Measurements from ENCODE around the gene IRS2. TPM values are rescaled to one million over a fixed set of nuclear protein-coding genes. Genes with fewer than 3 reads are reported as not detected.

IRS2 gene
- total and polyA plus RNA-seq, 2 donors (not counting 3 experiments of a cell fraction or from before 2014, with no cell fraction given): 1.6 to 4.4 TPM

DNA sequence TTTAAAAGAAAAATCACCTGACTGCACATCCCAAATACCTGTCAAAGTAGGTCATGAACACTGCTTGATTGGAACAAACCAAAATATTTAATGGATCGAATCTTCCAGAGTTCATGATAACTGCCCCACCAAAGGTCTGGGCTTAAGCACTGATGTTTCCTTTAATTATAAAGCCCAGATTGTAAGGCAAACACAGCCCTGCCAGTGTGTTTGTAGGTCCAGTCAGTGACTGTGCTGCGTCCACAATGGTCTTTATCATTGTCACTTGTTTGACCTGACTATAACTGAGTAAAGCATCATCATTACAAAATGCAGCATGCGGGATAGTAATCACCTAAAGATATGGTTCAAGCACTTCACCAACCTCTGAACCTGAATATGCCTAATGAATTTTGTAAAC lies 63.3 kb downstream of the IRS2 start:
- FAIRE-seq (no peak), DNase-seq (ENCODE audit: low read depth, low spot score) (no peak)
- Histone ChIP-seq H3K9ac (replicated peaks; ENCODE audit: extremely low read depth, insufficient read depth, low read length) (no peak overlapping the region), H3K4me1 (ENCODE audit: control insufficient read depth, extremely low read depth, insufficient read depth, low read length) (no peaks in the 10 kb centered on the region), H2AFZ (ENCODE audit: low read depth, low read length) (no peak overlapping the region), H3K79me2 (ENCODE audit: control insufficient read depth, insufficient read depth, low read length) (no peaks in the 10 kb centered on the region), H3K9me1 (replicated peaks; ENCODE audit: control insufficient read depth, extremely low read depth, insufficient read depth, low read length) (no peaks in the 10 kb centered on the region), H3K4me3 (replicated peaks in 1 of 3; ENCODE audit: insufficient read depth in 1 of 3, low read depth in 1 of 3, low read length in 3 of 3) (no peak overlapping the region), H3K36me3 (ENCODE audit: control insufficient read depth in 2 of 2, extremely low read depth in 1 of 2, insufficient read depth in 2 of 2, low read length in 2 of 2) (no peaks in the 10 kb centered on the region), H3K4me2 (ENCODE audit: insufficient read depth, low read length) (no peak overlapping the region), H3K27me3 (ENCODE audit: control insufficient read depth in 2 of 2, insufficient read depth in 2 of 2, low read length in 2 of 2) (peaks cover 0 to 2% of the 10 kb centered on the region in 2 experiments), H3K27ac (ENCODE audit: insufficient read depth, low read depth, low read length) (no peak overlapping the region), H3K9me3 (replicated peaks; ENCODE audit: control insufficient read depth, insufficient read depth, low read length) (no peaks in the 10 kb centered on the region), H4K20me1 (replicated peaks; ENCODE audit: control insufficient read depth, extremely low read depth, insufficient read depth, low read length) (no peaks in the 10 kb centered on the region)
- dilution Hi-C loops (cut with MboI; ENCODE audit: extremely low pct_ligation_motif_present, low sequenced_read_pairs) (no loop called here), intact Hi-C loops (cut with micrococcal nuclease) (no loop called here)
- no TSS peak for BruUV-seq (replicated peaks)
- ChIA-PET CTCF (no interaction called here), POLR2A (no interaction called here)
- TF ChIP-seq POLR2A (IDR thresholded peaks at IDR 0.05; ENCODE audit: low read depth, low read length) (no peak), EZH2 (IDR thresholded peaks at IDR 0.05; ENCODE audit: borderline replicate concordance, low read depth, low read length, severe bottlenecking) (no peak), CTCF (IDR thresholded peaks at IDR 0.05; ENCODE audit: extremely low read depth in 1 of 2, insufficient read depth in 1 of 2, low read depth in 1 of 2, low read length in 2 of 2) (no peak), MYC (IDR thresholded peaks at IDR 0.05; ENCODE audit: low read depth, low read length) (no peak), FOS (IDR thresholded peaks at IDR 0.05; ENCODE audit: borderline replicate concordance, insufficient read depth, low read length) (no peak), GATA2 (IDR thresholded peaks at IDR 0.05; ENCODE audit: insufficient read depth, insufficient read length, low read depth, low read length) (no peak), JUN (IDR thresholded peaks at IDR 0.05; ENCODE audit: borderline replicate concordance, insufficient read depth, insufficient read length, low read depth) (no peak), POLR2AphosphoS5 (IDR thresholded peaks at IDR 0.05; ENCODE audit: insufficient read depth, low read depth, low read length) (no peak)
- TF ChIP-seq, protein P1, sequence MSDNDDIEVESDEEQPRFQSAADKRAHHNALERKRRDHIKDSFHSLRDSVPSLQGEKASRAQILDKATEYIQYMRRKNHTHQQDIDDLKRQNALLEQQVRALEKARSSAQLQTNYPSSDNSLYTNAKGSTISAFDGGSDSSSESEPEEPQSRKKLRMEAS (IDR thresholded peaks at IDR 0.05; ENCODE audit: insufficient read depth, insufficient read length): no peak
